Activated CD4-positive, alpha-beta T cell treated with anti-CD3 and anti-CD28 coated beads, Interleukin-2, Interleukin-6, amounts not matched to agents 100 ng/mL and 50 ng/mL, durations not matched to agents 16 hours and 8 hours (primary cell): ENCODE results near the gene IGFBP4.

ENCODE experiments used
- DNase-seq: peaks from one replicate; pipeline ENCODE4 v3.0.0-alpha.2; 2020

Gene IGFBP4

GRCh38 chr17:40457369-40457768 is 14.1 kb downstream of the IGFBP4 start:
- DNase-seq: no peak

GRCh38 chr17:40457964-40458791 is 14.9 kb downstream of the IGFBP4 start:
- DNase-seq: no peak

GRCh38 chr17:40458851-40459482 is 15.7 kb downstream of the IGFBP4 start:
- no peak for DNase-seq

GRCh38 chr17:40459636-40460603 is 16.7 kb downstream of the IGFBP4 start:
- DNase-seq: no peak

GRCh38 chr17:40460604-40460967 is 17.3 kb downstream of the IGFBP4 start:
- DNase-seq: no peak

- DNase-seq: no peak
Observed at GRCh38 chr17:40460968-40461731, 17.9 kb downstream of the IGFBP4 start.

GRCh38 chr17:40461732-40462342 is 18.6 kb downstream of the IGFBP4 start:
- no peak for DNase-seq

- no peak for DNase-seq
Observed at GRCh38 chr17:40462343-40463121, 19.3 kb downstream of the IGFBP4 start.

- no peak for DNase-seq
Observed at GRCh38 chr17:40463122-40463550, 19.9 kb downstream of the IGFBP4 start.

- no peak for DNase-seq
Observed at GRCh38 chr17:40464392-40464855, 21.2 kb downstream of the IGFBP4 start.

- no peak for DNase-seq
Observed at GRCh38 chr17:40466298-40466971, 23.2 kb downstream of the IGFBP4 start.

GRCh38 chr17:40467281-40467867 is 24.1 kb downstream of the IGFBP4 start:
- DNase-seq: no peak

GRCh38 chr17:40468560-40468959 is 25.3 kb downstream of the IGFBP4 start:
- no peak for DNase-seq

- DNase-seq: no peak
Observed at GRCh38 chr17:40469805-40470675, 26.8 kb downstream of the IGFBP4 start.

- no peak for DNase-seq
Observed at GRCh38 chr17:40470932-40471828, 27.9 kb downstream of the IGFBP4 start.

GRCh38 chr17:40471846-40472732 is 28.8 kb downstream of the IGFBP4 start:
- DNase-seq: no peak
